Omental fat pad (tissue), 4 donors: ENCODE results near the gene TRPV2. TPM values are rescaled to one million over a fixed set of nuclear protein-coding genes. Genes with fewer than 3 reads are reported as not detected.
"Not testable (repeated sequence)": the region's sequence is repeated elsewhere in the genome, so short reads cannot be mapped to it uniquely, and the experiment has no call there.

Source experiments
- ATAC-seq: fragments of 150-250 bp; one replicate; pipeline ENCODE4 v1.9.1; 2016; ENCODE audit warnings: mild to moderate bottlenecking, moderate library complexity; ENCODE audit not compliant: low FRiP score
- DNase-seq: peaks from one replicate; pipeline ENCODE4 v3.0.0-alpha.2; 2019; ENCODE audit warnings: low spot score
- CTCF ChIP-seq, 3 donors: fragments of 450-650 bp; IDR thresholded peaks; one replicate each; pipeline ENCODE4 v1.5.1; 2016 to 2017; ENCODE audit warnings: antibody characterized with exemption in 3 of 3, mild to moderate bottlenecking in 3 of 3, moderate library complexity in 2 of 3
- total RNA-seq, 4 donors: library from RNA; depleted of rRNA; stranded (reverse); fragments of >200 nt; gene quantifications; one replicate each; pipeline ENCODE4 v1.1.0, GENCODE V29; 2016

TRPV2 gene
- total RNA-seq, 4 donors from 2014 or later: 12.1 to 47.6 (median 28.9) TPM

GRCh38 chr17:16444258-16444886 lies 29.0 kb downstream of the TRPV2 start:
- ATAC-seq (no peak), DNase-seq (no peak)
- TF ChIP-seq CTCF (IDR thresholded peaks at IDR 0.05): no peak

GRCh38 chr17:16446338-16446983 lies 31.1 kb downstream of the TRPV2 start:
- TF ChIP-seq CTCF (IDR thresholded peaks at IDR 0.05): no peak
- DNase-seq (no peak), ATAC-seq (no peak)

GRCh38 chr17:16447676-16448075 lies 32.3 kb downstream of the TRPV2 start:
- DNase-seq (no peak), ATAC-seq (no peak)
- no peak for TF ChIP-seq CTCF (IDR thresholded peaks at IDR 0.05)

- TF ChIP-seq CTCF (IDR thresholded peaks at IDR 0.05): no peak
- DNase-seq: no peak
- ATAC-seq: no peak
These were observed 33.1 kb downstream of the TRPV2 start for GRCh38 chr17:16448490-16448889.

- ATAC-seq: no peak
- no peak for TF ChIP-seq CTCF (IDR thresholded peaks at IDR 0.05)
- no peak for DNase-seq
These were observed 33.8 kb downstream of the TRPV2 start for GRCh38 chr17:16449121-16449570.

GRCh38 chr17:16450028-16450427 lies 34.7 kb downstream of the TRPV2 start:
- no peak for ATAC-seq
- TF ChIP-seq CTCF (IDR thresholded peaks at IDR 0.05): no peak
- no peak for DNase-seq

- not testable (repeated sequence) for ATAC-seq
These were observed 36.9 kb downstream of the TRPV2 start for GRCh38 chr17:16452268-16452667.

More at GRCh38 chr17:16452268-16452667, 36.9 kb downstream of the TRPV2 start:
- not testable (repeated sequence) for DNase-seq
